ENCODE measurements around the gene DLGAP3. TPM values are rescaled to one million over a fixed set of nuclear protein-coding genes. Genes with fewer than 3 reads are reported as not detected.
"Not testable (repeated sequence)": the region's sequence is repeated elsewhere in the genome, so short reads cannot be mapped to it uniquely, and the experiment has no call there.

DLGAP3 gene
- total RNA-seq, 6 donors from 2014 or later, result under 0.01 to 0.57 (median 0.30) TPM; not detected in 1

DNA sequence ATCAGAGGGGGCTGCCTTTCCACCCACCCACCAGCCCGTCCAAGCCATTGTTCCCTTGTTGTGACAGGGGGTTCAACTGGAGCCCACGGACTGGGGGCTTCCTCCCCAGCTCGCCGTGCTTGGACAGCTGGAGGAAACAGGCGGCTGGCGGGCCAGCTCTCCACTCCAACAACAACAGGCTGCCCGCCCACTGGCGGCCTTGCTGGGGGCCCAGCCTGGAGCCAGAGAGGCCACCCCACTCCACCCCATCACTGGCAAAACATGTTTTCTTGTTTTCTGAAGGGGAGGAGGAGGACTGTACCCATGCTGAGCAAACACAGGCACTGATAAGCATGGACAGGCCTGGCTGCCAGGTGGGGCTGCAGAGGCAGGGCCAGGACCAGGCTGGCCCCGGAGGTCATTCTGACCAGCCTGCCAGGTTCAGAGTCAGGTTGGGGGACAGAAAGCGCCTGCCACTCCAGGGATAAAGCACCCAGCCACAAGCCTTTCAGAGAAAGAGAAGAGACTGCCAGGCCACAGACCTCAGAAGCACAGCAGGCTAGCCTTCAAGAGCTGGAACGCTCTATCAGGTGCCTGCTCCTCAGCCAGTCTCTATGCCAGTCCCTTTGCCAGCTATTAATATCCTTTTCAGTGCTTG, 103.9 kb downstream of the DLGAP3 start:
- TF ChIP-seq, protein P1, sequence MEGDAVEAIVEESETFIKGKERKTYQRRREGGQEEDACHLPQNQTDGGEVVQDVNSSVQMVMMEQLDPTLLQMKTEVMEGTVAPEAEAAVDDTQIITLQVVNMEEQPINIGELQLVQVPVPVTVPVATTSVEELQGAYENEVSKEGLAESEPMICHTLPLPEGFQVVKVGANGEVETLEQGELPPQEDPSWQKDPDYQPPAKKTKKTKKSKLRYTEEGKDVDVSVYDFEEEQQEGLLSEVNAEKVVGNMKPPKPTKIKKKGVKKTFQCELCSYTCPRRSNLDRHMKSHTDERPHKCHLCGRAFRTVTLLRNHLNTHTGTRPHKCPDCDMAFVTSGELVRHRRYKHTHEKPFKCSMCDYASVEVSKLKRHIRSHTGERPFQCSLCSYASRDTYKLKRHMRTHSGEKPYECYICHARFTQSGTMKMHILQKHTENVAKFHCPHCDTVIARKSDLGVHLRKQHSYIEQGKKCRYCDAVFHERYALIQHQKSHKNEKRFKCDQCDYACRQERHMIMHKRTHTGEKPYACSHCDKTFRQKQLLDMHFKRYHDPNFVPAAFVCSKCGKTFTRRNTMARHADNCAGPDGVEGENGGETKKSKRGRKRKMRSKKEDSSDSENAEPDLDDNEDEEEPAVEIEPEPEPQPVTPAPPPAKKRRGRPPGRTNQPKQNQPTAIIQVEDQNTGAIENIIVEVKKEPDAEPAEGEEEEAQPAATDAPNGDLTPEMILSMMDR (IDR thresholded peaks at IDR 0.05), result no peak
- TF ChIP-seq POLR2AphosphoS5 (IDR thresholded peaks at IDR 0.05) (no peak), EP300 (IDR thresholded peaks at IDR 0.05) (no peak), POLR2A (IDR thresholded peaks at IDR 0.05) (no peak)
- Histone ChIP-seq H3K9me3 (no peaks in the 10 kb centered on the region), H3K36me3 (no peaks in the 10 kb centered on the region), H3K4me3 (peak overlapping the region in 1 of 4 donors; percentile 19), H3K27ac (peak overlapping the region in 2 of 4 donors; percentile 64 to 69), H3K27me3 (no peaks in the 10 kb centered on the region), H3K4me1 (peaks cover 6 to 15% (median 9%) of the 10 kb centered on the region in 4 donors)
- ATAC-seq (ENCODE audit: low FRiP score in 2 of 2) (peak; percentile 28 to 56), DNase-seq (peak in 1 of 2 donors; percentile 82)
- 56 to 65% methylated on average over 3 to 11 of the region's 11 CpGs for WGBS, 2 donors

DNA sequence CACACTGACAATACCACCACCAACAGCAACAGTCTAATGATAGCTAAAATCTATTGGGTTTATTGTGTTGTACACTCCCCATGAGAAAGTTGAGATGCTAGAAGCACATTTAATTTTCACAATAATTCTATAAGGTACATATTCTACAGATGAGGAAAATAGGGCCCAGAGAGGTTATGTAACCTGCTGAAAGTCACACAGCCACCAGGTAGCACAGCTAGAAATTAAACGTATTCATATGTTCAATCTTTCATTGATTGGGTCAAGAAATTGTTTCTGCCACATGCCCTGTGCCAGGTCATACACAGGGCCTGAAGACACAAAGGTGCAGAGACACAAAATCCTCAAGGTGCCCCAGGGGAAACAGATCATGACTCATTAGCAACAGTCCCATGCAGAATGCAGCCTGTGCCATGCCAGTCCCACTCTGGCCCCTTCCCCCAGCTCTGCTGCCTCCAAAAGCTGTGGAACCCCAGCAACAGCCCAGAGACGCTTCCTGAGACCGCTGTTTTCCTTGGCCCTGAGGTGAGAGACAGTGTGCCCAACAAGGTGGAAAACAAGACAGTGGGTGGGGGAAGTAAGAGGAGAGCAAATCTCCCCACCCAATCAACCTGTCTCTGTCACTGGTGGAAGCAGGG, 104.5 kb downstream of the DLGAP3 start:
- peaks cover 6 to 15% (median 9%) of the 10 kb centered on the region in 4 donors for H3K4me1 ChIP-seq
- no peak overlapping the region for H3K4me3 ChIP-seq
- ATAC-seq (ENCODE audit: low FRiP score in 2 of 2), result peak in 1 of 2 donors; percentile 8
- no peaks in the 10 kb centered on the region for H3K9me3 ChIP-seq
- no peak for TF ChIP-seq EP300 (IDR thresholded peaks at IDR 0.05)
- TF ChIP-seq, protein P1 (IDR thresholded peaks at IDR 0.05), result no peak
- TF ChIP-seq POLR2A (IDR thresholded peaks at IDR 0.05), result no peak
- TF ChIP-seq POLR2AphosphoS5 (IDR thresholded peaks at IDR 0.05), result no peak
- DNase-seq, result no peak
- no peaks in the 10 kb centered on the region for H3K36me3 ChIP-seq
- WGBS, 2 donors, result 90 to 95% methylated on average over 3 of the region's 3 CpGs
- peak overlapping the region in 2 of 4 donors; percentile 64 to 69 for H3K27ac ChIP-seq
- no peaks in the 10 kb centered on the region for H3K27me3 ChIP-seq

DNA sequence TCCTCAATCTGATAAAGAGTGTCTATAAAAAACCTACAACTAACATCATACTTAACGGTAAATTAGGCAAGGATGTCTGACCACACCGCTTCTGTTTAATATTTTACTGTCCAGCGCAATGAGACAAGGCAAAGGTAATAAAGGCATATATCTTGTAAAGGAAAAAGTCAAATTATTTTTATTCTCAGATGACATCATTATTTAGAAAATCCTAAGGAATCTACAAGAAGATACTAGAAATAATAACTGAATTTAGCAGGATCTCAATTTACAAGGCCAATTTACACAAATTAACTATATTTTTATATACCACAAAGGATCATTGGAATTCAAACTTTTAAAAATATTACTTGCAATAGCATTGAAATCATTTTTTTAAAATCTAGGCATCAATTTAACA, 107.2 kb downstream of the DLGAP3 start:
- 69 to 76% methylated on average over 3 of the region's 3 CpGs for WGBS, 2 donors

DNA sequence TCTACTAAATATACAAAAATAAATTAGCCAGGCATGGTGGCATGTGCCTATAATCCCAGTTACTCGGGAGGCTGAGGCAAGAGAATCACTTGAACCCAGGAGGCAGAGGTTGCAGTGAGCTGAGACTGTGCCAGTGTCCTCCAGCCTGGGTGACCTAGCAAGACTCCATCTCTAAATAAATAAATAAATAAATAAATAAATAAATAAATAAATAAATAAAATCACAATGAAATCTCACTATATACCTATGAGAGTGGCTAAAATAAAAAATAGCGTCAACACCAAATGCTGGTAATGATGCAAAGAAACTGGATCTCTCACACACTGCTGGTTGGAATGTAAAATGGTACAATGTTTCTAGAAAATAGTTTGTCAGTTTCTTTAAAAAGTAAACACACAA, 110.6 kb downstream of the DLGAP3 start:
- H3K36me3 ChIP-seq; H3K27ac ChIP-seq; H3K9me3 ChIP-seq; H3K4me1 ChIP-seq; DNase-seq; H3K27me3 ChIP-seq; ATAC-seq (ENCODE audit: low FRiP score in 2 of 2); H3K4me3 ChIP-seq: not testable (repeated sequence)
- WGBS, 2 donors, result 91 to 97% methylated on average over 2 of the region's 2 CpGs

More for the DNA sequence above, 107.2 kb downstream of the DLGAP3 start:
- DNase-seq (no peak), ATAC-seq (ENCODE audit: low FRiP score in 2 of 2) (no peak)
- Histone ChIP-seq H3K4me1 (peaks cover 6 to 15% (median 9%) of the 10 kb centered on the region in 4 donors), H3K9me3 (no peaks in the 10 kb centered on the region), H3K4me3 (no peak overlapping the region), H3K27ac (no peak overlapping the region), H3K27me3 (no peaks in the 10 kb centered on the region), H3K36me3 (no peaks in the 10 kb centered on the region)
- TF ChIP-seq, protein P1 (IDR thresholded peaks at IDR 0.05), result no peak
- TF ChIP-seq POLR2A (IDR thresholded peaks at IDR 0.05) (no peak), POLR2AphosphoS5 (IDR thresholded peaks at IDR 0.05) (no peak), EP300 (IDR thresholded peaks at IDR 0.05) (no peak)

DNA sequence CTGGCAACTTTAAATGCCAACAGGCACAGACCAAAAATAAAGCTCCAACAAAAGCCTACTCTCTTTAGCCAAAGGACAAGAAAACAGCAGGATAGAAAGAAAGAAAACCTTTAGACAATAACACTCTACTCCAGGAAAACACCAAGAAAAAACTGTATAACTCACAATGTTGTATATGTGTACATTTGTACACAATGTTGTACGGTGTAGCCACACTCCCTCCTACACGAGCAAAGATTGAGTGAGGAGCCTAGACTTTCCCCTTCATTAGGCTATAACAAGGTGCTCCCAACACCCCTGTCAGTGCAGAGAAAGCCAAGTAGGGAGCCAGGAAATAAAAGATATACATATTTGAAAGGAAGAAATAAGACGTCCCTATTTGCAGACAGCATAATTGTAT, 112.7 kb downstream of the DLGAP3 start:
- H3K27ac ChIP-seq, result no peak overlapping the region
- no peak for ATAC-seq (ENCODE audit: low FRiP score in 2 of 2)
- no peak for DNase-seq
- no peaks in the 10 kb centered on the region for H3K27me3 ChIP-seq
- no peaks in the 10 kb centered on the region for H3K36me3 ChIP-seq
- 65 to 80% methylated on average over 3 of the region's 3 CpGs for WGBS, 2 donors
- H3K4me1 ChIP-seq, result no peaks in the 10 kb centered on the region
- TF ChIP-seq EP300 (IDR thresholded peaks at IDR 0.05) (no peak), POLR2A (IDR thresholded peaks at IDR 0.05) (no peak), POLR2AphosphoS5 (IDR thresholded peaks at IDR 0.05) (no peak)
- TF ChIP-seq, protein P1 (IDR thresholded peaks at IDR 0.05), result no peak
- H3K4me3 ChIP-seq, result no peak overlapping the region
- H3K9me3 ChIP-seq, result no peaks in the 10 kb centered on the region

All from upper lobe of left lung (tissue), 6 donors.